IMR-90 (cell line): ENCODE data around the gene PIMREG. TPM values are rescaled to one million over a fixed set of nuclear protein-coding genes. Genes with fewer than 3 reads are reported as not detected.

ENCODE experiments used
- ATAC-seq: fragments of 200-7000 bp; cut with Tn5 transposase; 2 replicates; pipeline ENCODE4 v1.9.1; 2020; ENCODE audit warnings: low read depth, mild to moderate bottlenecking, moderate library complexity
- BruUV-seq: library from RNA; stranded (reverse); fragments of 400-500 nt; replicated peaks from 2 replicates; lab custom pipeline; 2021; lab: Mats Ljungman, UMichigan
- CTCF ChIA-PET: fragments of 300-600 bp; formaldehyde crosslinking; extraction: SDS; loops from one replicate; lab custom pipeline; 2021; ENCODE audit warnings: antibody characterized with exemption; lab: Yijun Ruan, JAX
- POLR2A ChIA-PET: fragments of 300-600 bp; sonication (Branson Sonifier 250); formaldehyde crosslinking; loops from one replicate; lab custom pipeline; 2022; ENCODE audit warnings: antibody characterized with exemption; ENCODE audit not compliant: unreplicated experiment; lab: Charles Lee
- DNase-seq: peaks from one replicate; pipeline ENCODE4 v3.0.0; 2013
- H2AFZ ChIP-seq: replicated peaks from 2 replicates; pipeline ENCODE3; 2013; ENCODE audit warnings: low read length, mild to moderate bottlenecking; ENCODE audit not compliant: poor library complexity
- H2AK5ac ChIP-seq: 2 replicates; pipeline ENCODE4 v1.6.1; 2013; ENCODE audit warnings: low read depth, low read length, inconsistent platforms
- H2AK9ac ChIP-seq: replicated peaks from 2 replicates; pipeline ENCODE3; 2013; ENCODE audit warnings: mild to moderate bottlenecking, low read depth, low read length, moderate library complexity; ENCODE audit not compliant: poor library complexity
- H2BK120ac ChIP-seq: 2 replicates; pipeline ENCODE4 v1.6.1; 2013; ENCODE audit warnings: low read depth, low read length, inconsistent platforms
- H2BK15ac ChIP-seq: 3 replicates; pipeline ENCODE4 v1.6.1; 2013; ENCODE audit warnings: low read depth, low read length, inconsistent platforms
- H2BK20ac ChIP-seq: 2 replicates; pipeline ENCODE4 v1.6.1; 2013; ENCODE audit warnings: low read depth, mild to moderate bottlenecking, inconsistent platforms, low read length, moderate library complexity
- H2BK5ac ChIP-seq: 2 replicates; pipeline ENCODE4 v1.6.1; 2013; ENCODE audit warnings: mild to moderate bottlenecking, low read depth, low read length, inconsistent platforms; ENCODE audit not compliant: poor library complexity, severe bottlenecking
- H3K14ac ChIP-seq: replicated peaks from 2 replicates; pipeline ENCODE4 v1.6.1; 2013; ENCODE audit warnings: low read depth, low read length, inconsistent platforms
- H3K18ac ChIP-seq: 2 replicates; pipeline ENCODE4 v1.6.1; 2013; ENCODE audit warnings: low read depth, low read length, control low read depth
- H3K23ac ChIP-seq: 2 replicates; pipeline ENCODE4 v1.6.1; 2013; ENCODE audit warnings: low read depth, low read length, inconsistent platforms
- H3K27ac ChIP-seq: 2 replicates; pipeline ENCODE4 v1.5.1; 2013; ENCODE audit warnings: mild to moderate bottlenecking, control low read depth, low read length; ENCODE audit not compliant: insufficient read depth
- H3K27me3 ChIP-seq: 2 replicates; pipeline ENCODE4 v1.6.1; 2013; ENCODE audit warnings: low read length; ENCODE audit not compliant: control insufficient read depth, insufficient read depth
- H3K36me3 ChIP-seq: 2 replicates; pipeline ENCODE4 v1.6.1; 2013; ENCODE audit warnings: low read length, mixed read lengths; ENCODE audit not compliant: control insufficient read depth, insufficient read depth
- H3K4ac ChIP-seq: 2 replicates; pipeline ENCODE4 v1.6.1; 2013; ENCODE audit warnings: low read depth, low read length, inconsistent platforms
- H3K4me1 ChIP-seq: 2 replicates; pipeline ENCODE4 v1.6.1; 2013; ENCODE audit warnings: low read length, mixed read lengths; ENCODE audit not compliant: control insufficient read depth, insufficient read depth
- H3K4me2 ChIP-seq: 2 replicates; pipeline ENCODE4 v1.6.1; 2013; ENCODE audit warnings: low read depth, mild to moderate bottlenecking, control low read depth, low read length, moderate library complexity
- H3K4me3 ChIP-seq: 2 replicates; pipeline ENCODE4 v1.5.1; 2013; ENCODE audit warnings: low read depth, mild to moderate bottlenecking, control low read depth, low read length, moderate library complexity; ENCODE audit not compliant: insufficient read depth
- H3K56ac ChIP-seq: 2 replicates; pipeline ENCODE4 v1.6.1; 2013; ENCODE audit warnings: low read length, inconsistent platforms; ENCODE audit not compliant: insufficient read depth; ENCODE audit errors: extremely low read depth
- H3K79me1 ChIP-seq, 2 experiments: 2 replicates each; pipeline ENCODE4 v1.6.1; 2013; ENCODE audit warnings: low read length in 2 of 2, inconsistent platforms in 1 of 2, low read depth in 1 of 2
- H3K9ac ChIP-seq: 2 replicates; pipeline ENCODE4 v1.6.1; 2013; ENCODE audit warnings: low read depth, low read length, control low read depth
- H3K9me1 ChIP-seq: 2 replicates; pipeline ENCODE4 v1.6.1; 2013; ENCODE audit warnings: low read length, inconsistent platforms; ENCODE audit not compliant: insufficient read depth
- H3K9me3 ChIP-seq: 2 replicates; pipeline ENCODE4 v1.6.1; 2013; ENCODE audit warnings: low read length; ENCODE audit not compliant: control insufficient read depth, insufficient read depth
- H4K20me1 ChIP-seq: 2 replicates; pipeline ENCODE4 v1.6.1; 2013; ENCODE audit warnings: low read length, inconsistent platforms; ENCODE audit not compliant: insufficient read depth
- H4K5ac ChIP-seq: 2 replicates; pipeline ENCODE4 v1.6.1; 2013; ENCODE audit warnings: mild to moderate bottlenecking, low read depth, low read length, control low read depth
- H4K8ac ChIP-seq, 2 experiments: 2 replicates each; pipeline ENCODE4 v1.6.1; 2013; ENCODE audit warnings: low read depth in 2 of 2, low read length in 2 of 2, control low read depth in 1 of 2, inconsistent platforms in 1 of 2
- H4K91ac ChIP-seq: 2 replicates; pipeline ENCODE4 v1.6.1; 2013; ENCODE audit warnings: low read depth, low read length, inconsistent platforms; ENCODE audit not compliant: insufficient read depth
- BHLHE40 ChIP-seq: fragments of 150-350 bp; IDR thresholded peaks from 2 replicates; pipeline ENCODE4 v1.6.1; 2016; ENCODE audit warnings: mild to moderate bottlenecking, low read depth, low read length
- CHD1 ChIP-seq: IDR thresholded peaks from 2 replicates; pipeline ENCODE4 v1.6.1; 2012; ENCODE audit warnings: low read depth, low read length, improper control_type of control experiment
- FOS ChIP-seq: fragments of 150-350 bp; IDR thresholded peaks from 2 replicates; pipeline ENCODE4 v1.6.1; 2016; ENCODE audit warnings: low read depth, low read length
- MXI1 ChIP-seq: IDR thresholded peaks from 2 replicates; pipeline ENCODE4 v1.6.1; 2012; ENCODE audit warnings: low read depth, mild to moderate bottlenecking, low read length, moderate library complexity, borderline replicate concordance
- POLR2A ChIP-seq: IDR thresholded peaks from 2 replicates; pipeline ENCODE4 v1.6.1; 2012; ENCODE audit warnings: mild to moderate bottlenecking, low read depth, low read length
- SMC3 ChIP-seq: fragments of 150-350 bp; IDR thresholded peaks from 2 replicates; pipeline ENCODE4 v1.6.1; 2016; ENCODE audit warnings: low read depth, mild to moderate bottlenecking, antibody characterized with exemption, low read length, moderate library complexity
- WGBS, 2 experiments: methylation state at CpG; one replicate each; pipeline versions ENCODE4 v1.1.5 to v1.1.7; 2013; ENCODE audit warnings: missing lambda C conversion rate in 2 of 2; ENCODE audit not compliant: insufficient read length in 1 of 2; ENCODE audit errors: extremely low coverage in 2 of 2; 5-methylcytosine and 5-hydroxymethylcytosine counted together
- dilution Hi-C: fragments of 300-500 bp; cut with HindIII; formaldehyde crosslinking; loops from one replicate; pipeline ENCODE4 v1.14.3; 2018; ENCODE audit warnings: low sequenced_read_pairs; ENCODE audit not compliant: unreplicated experiment
- in situ Hi-C: fragments of 300-500 bp; cut with MboI; formaldehyde crosslinking; loops from 3 replicates; pipeline ENCODE4 v1.14.3; 2019; ENCODE audit warnings: low sequenced_read_pairs, inconsistent platforms, mixed read lengths
- intact Hi-C: fragments of 100-400 bp; cut with micrococcal nuclease; formaldehyde crosslinking; loops from 2 replicates; pipeline ENCODE4 v1.10.0; 2022
- polyA plus RNA-seq, 3 experiments: library from polyadenylated mRNA; depleted of rRNA; stranded (reverse); fragments of >200 nt; gene quantifications; 2 replicates each; pipeline ENCODE4 v1.2.3, GENCODE V29; 2012; ENCODE audit warnings: low replicate concordance in 1 of 3
- total RNA-seq: library from RNA; depleted of rRNA; stranded (reverse); fragments of >200 nt; gene quantifications from 2 replicates; pipeline ENCODE4 v1.2.3, GENCODE V29; 2012
- TF ChIP-seq, protein P1 (sequence below): fragments of 150-350 bp; IDR thresholded peaks from 2 replicates; pipeline ENCODE4 v1.6.1; 2016; ENCODE audit warnings: low read depth, mild to moderate bottlenecking, low read length, moderate library complexity, borderline replicate concordance
- TF ChIP-seq, protein P2 (sequence below): fragments of 150-350 bp; IDR thresholded peaks from 2 replicates; pipeline ENCODE4 v1.6.1; 2017; ENCODE audit warnings: mild to moderate bottlenecking, antibody characterized with exemption, low read length, low read depth

PIMREG gene
- total and polyA plus RNA-seq, 2 of the 4 experiments (the other 2 are of a cell fraction): 21.5 to 25.9 TPM

DNA sequence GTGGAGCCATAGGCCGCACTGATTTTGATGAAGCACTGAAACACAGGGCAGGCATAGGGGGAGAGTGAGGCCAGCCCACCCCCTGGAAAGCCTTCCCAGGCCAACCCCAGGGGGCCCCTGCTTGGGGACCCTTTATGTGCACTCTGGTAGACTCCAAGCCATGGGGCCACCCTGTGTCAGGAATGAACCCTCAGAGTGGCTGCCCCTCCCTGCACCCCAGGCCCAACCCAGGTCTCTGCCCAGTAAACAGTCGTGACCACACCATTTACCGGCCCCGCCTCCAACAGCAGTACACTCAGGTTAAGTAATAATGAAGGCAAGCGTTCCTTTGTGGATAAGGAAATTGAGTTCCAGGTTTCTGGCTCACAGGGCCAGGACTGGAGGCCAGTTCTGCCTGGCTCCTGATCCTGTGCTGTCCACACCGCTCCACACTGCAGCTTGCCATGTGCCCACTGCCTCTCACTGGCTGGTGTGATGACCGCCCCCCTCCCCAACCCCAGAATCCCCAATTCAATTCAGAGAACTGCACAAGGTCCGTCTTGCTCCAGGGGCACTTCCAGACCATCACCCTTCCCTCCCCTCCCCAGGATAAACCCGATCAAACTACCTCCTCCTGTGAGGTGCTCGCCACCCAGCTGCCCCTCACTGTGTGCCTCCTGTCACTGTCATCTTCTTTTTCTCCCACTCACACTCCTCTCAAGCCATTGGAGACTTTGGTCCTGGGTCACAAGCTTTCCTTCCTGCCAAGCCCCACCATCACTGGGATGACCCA lies 13.6 kb downstream of the PIMREG start:
- Histone ChIP-seq H4K5ac (no peak overlapping the region), H2AK5ac (peak overlapping the region; percentile 57), H3K4ac (peak overlapping the region; percentile 8), H3K27me3 (no peaks in the 10 kb centered on the region), H4K8ac (no peak overlapping the region), H3K79me1 (no peaks in the 10 kb centered on the region), H2BK5ac (peak overlapping the region; percentile 39), H2AFZ (peak overlapping the region; percentile 0), H3K9ac (no peak overlapping the region), H3K4me3 (no peak overlapping the region), H4K20me1 (no peaks in the 10 kb centered on the region), H3K14ac (no peak overlapping the region), H3K9me3 (no peaks in the 10 kb centered on the region), H3K4me1 (peaks cover 11% of the 10 kb centered on the region), H4K91ac (no peak overlapping the region), H2BK120ac (peak overlapping the region; percentile 49), H2AK9ac (no peak overlapping the region), H3K56ac (no peak overlapping the region), H3K4me2 (no peak overlapping the region), H2BK15ac (no peak overlapping the region), H2BK20ac (peak overlapping the region; percentile 10; the same call in 1 of the 2 replicates), H3K9me1 (peaks cover 9% of the 10 kb centered on the region), H3K18ac (no peak overlapping the region), H3K27ac (no peak overlapping the region), H3K23ac (no peak overlapping the region), H3K36me3 (no peaks in the 10 kb centered on the region)
- ATAC-seq: no peak
- CTCF ChIA-PET: no interaction called here
- no peak for DNase-seq
- in situ Hi-C loops: no loop called here
- no TSS peak for BruUV-seq
- intact Hi-C loops: no loop called here
- whole genome bisulfite sequencing, 2 experiments: 70% methylated on average over 5 of the region's 10 CpGs; no CpG with 5 or more reads in 1 of the 2 experiments
- TF ChIP-seq MXI1: no peak
- no peak for TF ChIP-seq BHLHE40
- TF ChIP-seq, protein P1, sequence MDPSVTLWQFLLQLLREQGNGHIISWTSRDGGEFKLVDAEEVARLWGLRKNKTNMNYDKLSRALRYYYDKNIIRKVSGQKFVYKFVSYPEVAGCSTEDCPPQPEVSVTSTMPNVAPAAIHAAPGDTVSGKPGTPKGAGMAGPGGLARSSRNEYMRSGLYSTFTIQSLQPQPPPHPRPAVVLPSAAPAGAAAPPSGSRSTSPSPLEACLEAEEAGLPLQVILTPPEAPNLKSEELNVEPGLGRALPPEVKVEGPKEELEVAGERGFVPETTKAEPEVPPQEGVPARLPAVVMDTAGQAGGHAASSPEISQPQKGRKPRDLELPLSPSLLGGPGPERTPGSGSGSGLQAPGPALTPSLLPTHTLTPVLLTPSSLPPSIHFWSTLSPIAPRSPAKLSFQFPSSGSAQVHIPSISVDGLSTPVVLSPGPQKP: no peak
- no peak for TF ChIP-seq SMC3
- no peak for TF ChIP-seq CHD1
- no peak for TF ChIP-seq POLR2A
- TF ChIP-seq, protein P2, sequence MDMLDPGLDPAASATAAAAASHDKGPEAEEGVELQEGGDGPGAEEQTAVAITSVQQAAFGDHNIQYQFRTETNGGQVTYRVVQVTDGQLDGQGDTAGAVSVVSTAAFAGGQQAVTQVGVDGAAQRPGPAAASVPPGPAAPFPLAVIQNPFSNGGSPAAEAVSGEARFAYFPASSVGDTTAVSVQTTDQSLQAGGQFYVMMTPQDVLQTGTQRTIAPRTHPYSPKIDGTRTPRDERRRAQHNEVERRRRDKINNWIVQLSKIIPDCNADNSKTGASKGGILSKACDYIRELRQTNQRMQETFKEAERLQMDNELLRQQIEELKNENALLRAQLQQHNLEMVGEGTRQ: no peak
- TF ChIP-seq FOS: no peak
- POLR2A ChIA-PET: no interaction called here
- dilution Hi-C loops: no loop called here
